Neural cell (in vitro differentiated cells): ENCODE measurements around the gene DSCAML1. TPM values are rescaled to one million over a fixed set of nuclear protein-coding genes. Genes with fewer than 3 reads are reported as not detected.

ENCODE experiments used
- H2AFZ ChIP-seq: fragments of 200-600, 300-800 bp; sonication (generic), shearing (Covaris generic); 2 replicates; pipeline ENCODE4 v1.6.0; 2014; ENCODE audit warnings: low read depth, mild to moderate bottlenecking, antibody characterized with exemption, low read length, moderate library complexity
- H3F3A ChIP-seq: fragments of 200-600 bp; shearing (Covaris generic); 2 replicates; pipeline ENCODE4 v1.6.1; 2016; ENCODE audit warnings: mild to moderate bottlenecking, moderate library complexity, mixed read lengths, antibody characterized with exemption, low read length; ENCODE audit not compliant: insufficient read depth, poor library complexity, severe bottlenecking
- H3K27ac ChIP-seq: fragments of 200-600, 300-800 bp; sonication (generic), shearing (Covaris generic); 2 replicates; pipeline ENCODE4 v1.5.1; 2014; ENCODE audit warnings: mild to moderate bottlenecking, low read length, moderate library complexity
- H3K27me3 ChIP-seq: fragments of 300-800, 200-600 bp; sonication (generic), shearing (Covaris generic); 2 replicates; pipeline ENCODE4 v1.6.0; 2014; ENCODE audit warnings: mild to moderate bottlenecking, low read depth, low read length, moderate library complexity; ENCODE audit not compliant: insufficient read depth
- H3K36me3 ChIP-seq: fragments of 300-800, 200-600 bp; sonication (generic), shearing (Covaris generic); 2 replicates; pipeline ENCODE4 v1.5.1; 2014; ENCODE audit warnings: mild to moderate bottlenecking, antibody characterized with exemption, low read length, moderate library complexity; ENCODE audit not compliant: insufficient read depth
- H3K4me2 ChIP-seq: fragments of 300-800, 200-600 bp; sonication (generic), shearing (Covaris generic); 2 replicates; pipeline ENCODE4 v1.6.0; 2014; ENCODE audit warnings: mild to moderate bottlenecking, low read length
- H3K4me3 ChIP-seq: fragments of 300-800, 200-600 bp; sonication (generic), shearing (Covaris generic); 2 replicates; pipeline ENCODE4 v1.5.1; 2014; ENCODE audit warnings: mild to moderate bottlenecking, low read length, moderate library complexity
- H3K79me2 ChIP-seq: fragments of 200-600 bp; shearing (Covaris generic); replicated peaks from 2 replicates; pipeline ENCODE4 v1.6.0; 2014; ENCODE audit warnings: mild to moderate bottlenecking, low read length, moderate library complexity; ENCODE audit not compliant: insufficient read depth
- H3K9ac ChIP-seq: fragments of 300-800, 200-600 bp; sonication (generic), shearing (Covaris generic); 2 replicates; pipeline ENCODE4 v1.6.1; 2016; ENCODE audit warnings: mild to moderate bottlenecking, low read length, mixed read lengths
- H3K9me2 ChIP-seq: fragments of 200-600 bp; shearing (Covaris generic); 2 replicates; pipeline ENCODE4 v1.6.1; 2016; ENCODE audit warnings: mild to moderate bottlenecking, low read length, mixed read lengths; ENCODE audit not compliant: insufficient read depth
- H3K9me3 ChIP-seq: fragments of 200-600, 300-800 bp; sonication (generic), shearing (Covaris generic); 2 replicates; pipeline ENCODE4 v1.6.1; 2016; ENCODE audit warnings: mild to moderate bottlenecking, mixed run types, low read length, moderate library complexity, mixed read lengths
- H4K20me1 ChIP-seq: fragments of 200-600 bp; shearing (Covaris generic); 2 replicates; pipeline ENCODE4 v1.6.1; 2016; ENCODE audit warnings: mild to moderate bottlenecking, mixed run types; ENCODE audit not compliant: insufficient read depth
- EP300 ChIP-seq: fragments of 450-650 bp; conservative IDR thresholded peaks from 2 replicates; pipeline ENCODE4 v1.6.1; 2014; ENCODE audit warnings: antibody characterized with exemption, mild to moderate bottlenecking, moderate library complexity; ENCODE audit not compliant: poor library complexity, severe bottlenecking
- EZH2 ChIP-seq: fragments of 200-600, 300-800 bp; shearing (Covaris generic), sonication (generic); IDR thresholded peaks from 2 replicates; pipeline ENCODE4 v1.6.1; 2014; ENCODE audit warnings: antibody characterized with exemption, low read length, borderline replicate concordance, mild to moderate bottlenecking; ENCODE audit not compliant: insufficient read depth, poor library complexity, severe bottlenecking
- MXI1 ChIP-seq: fragments of 450-650 bp; conservative IDR thresholded peaks from 2 replicates; pipeline ENCODE4 v1.6.1; 2014; ENCODE audit warnings: antibody characterized with exemption, mild to moderate bottlenecking; ENCODE audit not compliant: poor library complexity, severe bottlenecking
- POLR2AphosphoS5 ChIP-seq: IDR thresholded peaks from 2 replicates; pipeline ENCODE4 v1.6.1; 2012
- RAD21 ChIP-seq: fragments of 450-650 bp; conservative IDR thresholded peaks from 2 replicates; pipeline ENCODE4 v1.6.1; 2014; ENCODE audit warnings: antibody characterized with exemption, mild to moderate bottlenecking, moderate library complexity
- SMC3 ChIP-seq: fragments of 450-650 bp; conservative IDR thresholded peaks from 2 replicates; pipeline ENCODE4 v1.6.1; 2014; ENCODE audit warnings: antibody characterized with exemption, mild to moderate bottlenecking, moderate library complexity; ENCODE audit not compliant: poor library complexity
- TAF1 ChIP-seq: IDR thresholded peaks from 2 replicates; pipeline ENCODE4 v1.6.1; 2012; ENCODE audit warnings: low read depth
- polyA plus RNA-seq: library from polyadenylated mRNA; depleted of rRNA; stranded (reverse); fragments of >200 nt; gene quantifications from 2 replicates; pipeline ENCODE4 v1.2.3, GENCODE V29; 2014
- TF ChIP-seq, protein P1 (sequence below): IDR thresholded peaks from 2 replicates; pipeline ENCODE4 v1.6.1; 2012; ENCODE audit warnings: borderline replicate concordance
- TF ChIP-seq, protein P2 (sequence below): fragments of 450-650 bp; IDR thresholded peaks from 2 replicates; pipeline ENCODE4 v1.5.1; 2014; ENCODE audit warnings: antibody characterized with exemption, mild to moderate bottlenecking, moderate library complexity; ENCODE audit not compliant: poor library complexity, severe bottlenecking

The DSCAML1 gene
- polyA plus RNA-seq, 1 donor from 2014 or later, result 1.3 TPM

GRCh38 chr11:117381481-117382387 lies 415.3 kb downstream of the DSCAML1 start:
- no peaks in the 10 kb centered on the region for H3K36me3 ChIP-seq
- H3K9me2 ChIP-seq, result no peaks in the 10 kb centered on the region
- H3K9me3 ChIP-seq, result no peaks in the 10 kb centered on the region
- H3K4me2 ChIP-seq, result no peak overlapping the region
- no peak overlapping the region for H2AFZ ChIP-seq
- no peaks in the 10 kb centered on the region for H3F3A ChIP-seq
- TF ChIP-seq, protein P1, sequence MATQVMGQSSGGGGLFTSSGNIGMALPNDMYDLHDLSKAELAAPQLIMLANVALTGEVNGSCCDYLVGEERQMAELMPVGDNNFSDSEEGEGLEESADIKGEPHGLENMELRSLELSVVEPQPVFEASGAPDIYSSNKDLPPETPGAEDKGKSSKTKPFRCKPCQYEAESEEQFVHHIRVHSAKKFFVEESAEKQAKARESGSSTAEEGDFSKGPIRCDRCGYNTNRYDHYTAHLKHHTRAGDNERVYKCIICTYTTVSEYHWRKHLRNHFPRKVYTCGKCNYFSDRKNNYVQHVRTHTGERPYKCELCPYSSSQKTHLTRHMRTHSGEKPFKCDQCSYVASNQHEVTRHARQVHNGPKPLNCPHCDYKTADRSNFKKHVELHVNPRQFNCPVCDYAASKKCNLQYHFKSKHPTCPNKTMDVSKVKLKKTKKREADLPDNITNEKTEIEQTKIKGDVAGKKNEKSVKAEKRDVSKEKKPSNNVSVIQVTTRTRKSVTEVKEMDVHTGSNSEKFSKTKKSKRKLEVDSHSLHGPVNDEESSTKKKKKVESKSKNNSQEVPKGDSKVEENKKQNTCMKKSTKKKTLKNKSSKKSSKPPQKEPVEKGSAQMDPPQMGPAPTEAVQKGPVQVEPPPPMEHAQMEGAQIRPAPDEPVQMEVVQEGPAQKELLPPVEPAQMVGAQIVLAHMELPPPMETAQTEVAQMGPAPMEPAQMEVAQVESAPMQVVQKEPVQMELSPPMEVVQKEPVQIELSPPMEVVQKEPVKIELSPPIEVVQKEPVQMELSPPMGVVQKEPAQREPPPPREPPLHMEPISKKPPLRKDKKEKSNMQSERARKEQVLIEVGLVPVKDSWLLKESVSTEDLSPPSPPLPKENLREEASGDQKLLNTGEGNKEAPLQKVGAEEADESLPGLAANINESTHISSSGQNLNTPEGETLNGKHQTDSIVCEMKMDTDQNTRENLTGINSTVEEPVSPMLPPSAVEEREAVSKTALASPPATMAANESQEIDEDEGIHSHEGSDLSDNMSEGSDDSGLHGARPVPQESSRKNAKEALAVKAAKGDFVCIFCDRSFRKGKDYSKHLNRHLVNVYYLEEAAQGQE, result no peak
- no peak for TF ChIP-seq POLR2AphosphoS5
- TF ChIP-seq SMC3, result no peak
- no peak for TF ChIP-seq RAD21
- TF ChIP-seq MXI1, result no peak
- TF ChIP-seq, protein P2, sequence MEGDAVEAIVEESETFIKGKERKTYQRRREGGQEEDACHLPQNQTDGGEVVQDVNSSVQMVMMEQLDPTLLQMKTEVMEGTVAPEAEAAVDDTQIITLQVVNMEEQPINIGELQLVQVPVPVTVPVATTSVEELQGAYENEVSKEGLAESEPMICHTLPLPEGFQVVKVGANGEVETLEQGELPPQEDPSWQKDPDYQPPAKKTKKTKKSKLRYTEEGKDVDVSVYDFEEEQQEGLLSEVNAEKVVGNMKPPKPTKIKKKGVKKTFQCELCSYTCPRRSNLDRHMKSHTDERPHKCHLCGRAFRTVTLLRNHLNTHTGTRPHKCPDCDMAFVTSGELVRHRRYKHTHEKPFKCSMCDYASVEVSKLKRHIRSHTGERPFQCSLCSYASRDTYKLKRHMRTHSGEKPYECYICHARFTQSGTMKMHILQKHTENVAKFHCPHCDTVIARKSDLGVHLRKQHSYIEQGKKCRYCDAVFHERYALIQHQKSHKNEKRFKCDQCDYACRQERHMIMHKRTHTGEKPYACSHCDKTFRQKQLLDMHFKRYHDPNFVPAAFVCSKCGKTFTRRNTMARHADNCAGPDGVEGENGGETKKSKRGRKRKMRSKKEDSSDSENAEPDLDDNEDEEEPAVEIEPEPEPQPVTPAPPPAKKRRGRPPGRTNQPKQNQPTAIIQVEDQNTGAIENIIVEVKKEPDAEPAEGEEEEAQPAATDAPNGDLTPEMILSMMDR, result no peak
- no peak for TF ChIP-seq EP300
- no peak overlapping the region for H3K9ac ChIP-seq
- H3K4me3 ChIP-seq, result no peak overlapping the region
- H4K20me1 ChIP-seq, result no peaks in the 10 kb centered on the region
- no peak overlapping the region for H3K27ac ChIP-seq
- H3K27me3 ChIP-seq, result no peaks in the 10 kb centered on the region
- no peaks in the 10 kb centered on the region for H3K79me2 ChIP-seq

DNA sequence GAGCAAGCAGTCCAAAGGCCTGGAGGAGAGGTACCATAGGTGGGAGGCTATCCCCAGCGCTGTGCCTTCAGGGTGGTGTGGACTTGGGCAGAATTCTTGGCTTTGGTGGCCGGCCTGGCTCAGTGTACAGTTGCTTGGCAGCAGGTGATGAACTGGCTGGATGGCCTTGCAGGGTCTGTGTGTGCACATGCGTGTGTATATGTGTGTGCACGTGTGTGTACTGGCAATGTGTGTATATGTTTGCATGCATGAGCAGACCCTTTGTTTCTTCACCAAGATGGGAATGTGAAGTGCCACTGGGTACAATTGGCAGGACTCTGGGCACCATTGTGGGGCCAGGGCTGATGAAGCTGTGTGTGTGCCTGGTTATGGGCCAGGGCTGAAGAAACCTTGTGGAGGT lies 416.3 kb downstream of the DSCAML1 start:
- no peak overlapping the region for H3K4me2 ChIP-seq
- H3K79me2 ChIP-seq, result no peaks in the 10 kb centered on the region
- H3K4me3 ChIP-seq, result no peak overlapping the region
- peaks cover 5% of the 10 kb centered on the region for H3K36me3 ChIP-seq
- TF ChIP-seq SMC3 (no peak), RAD21 (no peak), POLR2AphosphoS5 (no peak), TAF1 (no peak), EP300 (no peak), EZH2 (no peak)
- TF ChIP-seq, protein P1, result no peak
- TF ChIP-seq, protein P2, result no peak
- no peak overlapping the region for H3K9ac ChIP-seq
- H3K27me3 ChIP-seq, result no peaks in the 10 kb centered on the region
- H3K9me3 ChIP-seq, result no peaks in the 10 kb centered on the region
- no peak overlapping the region for H2AFZ ChIP-seq
- no peaks in the 10 kb centered on the region for H4K20me1 ChIP-seq
- no peaks in the 10 kb centered on the region for H3F3A ChIP-seq
- H3K27ac ChIP-seq, result no peak overlapping the region
- no peaks in the 10 kb centered on the region for H3K9me2 ChIP-seq
